Mucosa of gallbladder (tissue), 1 donor: ENCODE data around the gene PACSIN1. TPM values are rescaled to one million over a fixed set of nuclear protein-coding genes. Genes with fewer than 3 reads are reported as not detected.
A peak's percentile ranks its signal among the peaks of the same experiment; 100 is the strongest.

Source experiments
- DNase-seq: peaks from one replicate; pipeline ENCODE4 v3.0.0-alpha.2; 2020; ENCODE audit warnings: low spot score
- total RNA-seq: library from RNA; stranded (reverse); gene quantifications from one replicate; pipeline ENCODE4 v1.2.1, GENCODE V29; 2021
- donor health status: DM: no; HTN: no; CAD: no.

PACSIN1 gene
- total RNA-seq, 1 donor from 2014 or later = 1.4 TPM

GRCh38 chr6:34527751-34528670 lies 62.1 kb downstream of the PACSIN1 start:
- DNase-seq = no peak

GRCh38 chr6:34528996-34529664 lies 63.3 kb downstream of the PACSIN1 start:
- DNase-seq = no peak

- peak; percentile 85 for DNase-seq
These were observed 63.9 kb downstream of the PACSIN1 start for GRCh38 chr6:34529665-34530327.

- DNase-seq = no peak
These were observed 65.0 kb downstream of the PACSIN1 start for GRCh38 chr6:34530753-34531365.

GRCh38 chr6:34531580-34532201 lies 65.8 kb downstream of the PACSIN1 start:
- no peak for DNase-seq

- DNase-seq = no peak
These were observed 66.4 kb downstream of the PACSIN1 start for GRCh38 chr6:34532230-34532629.

GRCh38 chr6:34534146-34534545 lies 68.3 kb downstream of the PACSIN1 start:
- no peak for DNase-seq

GRCh38 chr6:34534656-34535055 lies 68.8 kb downstream of the PACSIN1 start:
- DNase-seq = no peak

GRCh38 chr6:34535199-34535598 lies 69.3 kb downstream of the PACSIN1 start:
- DNase-seq = no peak

GRCh38 chr6:34535646-34536045 lies 69.8 kb downstream of the PACSIN1 start:
- no peak for DNase-seq

GRCh38 chr6:34536251-34536958 lies 70.5 kb downstream of the PACSIN1 start:
- DNase-seq = peak; percentile 28

- no peak for DNase-seq
These were observed 71.3 kb downstream of the PACSIN1 start for GRCh38 chr6:34536959-34537848.

- DNase-seq = no peak
These were observed 72.2 kb downstream of the PACSIN1 start for GRCh38 chr6:34537922-34538550.

- DNase-seq = no peak
These were observed 72.7 kb downstream of the PACSIN1 start for GRCh38 chr6:34538581-34538980.

- DNase-seq = no peak
These were observed 73.3 kb downstream of the PACSIN1 start for GRCh38 chr6:34539181-34539580.

- DNase-seq = no peak
These were observed 74.3 kb downstream of the PACSIN1 start for GRCh38 chr6:34540222-34540621.

- DNase-seq = no peak
These were observed 75.0 kb downstream of the PACSIN1 start for GRCh38 chr6:34540841-34541240.

GRCh38 chr6:34543421-34543820 lies 77.5 kb downstream of the PACSIN1 start:
- no peak for DNase-seq

- DNase-seq = no peak
These were observed 78.3 kb downstream of the PACSIN1 start for GRCh38 chr6:34544052-34544604.
